Smooth muscle cell (in vitro differentiated cells): ENCODE measurements around the gene PRXL2B. TPM values are rescaled to one million over a fixed set of nuclear protein-coding genes. Genes with fewer than 3 reads are reported as not detected.

ENCODE experiments used
- DNase-seq: peaks from one replicate; lab custom pipeline; 2025; ENCODE audit not compliant: unreplicated experiment; lab: John Stamatoyannopoulos, UW
- H2AFZ ChIP-seq: fragments of 200-600 bp; sonication (generic); 2 replicates; pipeline ENCODE4 v1.6.0; 2016; ENCODE audit warnings: antibody characterized with exemption, low read depth, mild to moderate bottlenecking
- H3F3A ChIP-seq: fragments of 200-600 bp; sonication (generic); 2 replicates; pipeline ENCODE4 v1.6.0; 2017; ENCODE audit warnings: antibody characterized with exemption, low read depth
- H3K27ac ChIP-seq: fragments of 200-600 bp; sonication (generic); 2 replicates; pipeline ENCODE4 v1.5.1; 2016; ENCODE audit warnings: low read depth, mild to moderate bottlenecking
- H3K27me3 ChIP-seq: fragments of 200-600 bp; sonication (generic); 2 replicates; pipeline ENCODE4 v1.6.1; 2016; ENCODE audit warnings: low read depth, mild to moderate bottlenecking
- H3K36me3 ChIP-seq: fragments of 200-600 bp; sonication (generic); 2 replicates; pipeline ENCODE4 v1.5.1; 2016; ENCODE audit warnings: low read depth
- H3K4me1 ChIP-seq: fragments of 200-600 bp; sonication (generic); 2 replicates; pipeline ENCODE4 v1.5.1; 2016; ENCODE audit warnings: low read depth
- H3K4me2 ChIP-seq: fragments of 200-600 bp; sonication (generic); 2 replicates; pipeline ENCODE4 v1.6.0; 2016; ENCODE audit warnings: mild to moderate bottlenecking
- H3K4me3 ChIP-seq: fragments of 200-600 bp; sonication (generic); 2 replicates; pipeline ENCODE4 v1.5.1; 2016; ENCODE audit warnings: mild to moderate bottlenecking
- H3K79me2 ChIP-seq: fragments of 200-600 bp; sonication (generic); 2 replicates; pipeline ENCODE4 v1.6.0; 2016; ENCODE audit warnings: low read depth, mild to moderate bottlenecking
- H3K9ac ChIP-seq: fragments of 200-600 bp; sonication (generic); 2 replicates; pipeline ENCODE4 v1.6.0; 2016; ENCODE audit warnings: low read depth
- H3K9me3 ChIP-seq: fragments of 200-600 bp; sonication (generic); replicated peaks from 2 replicates; pipeline ENCODE4 v1.5.1; 2016; ENCODE audit warnings: low read depth
- H4K20me1 ChIP-seq: fragments of 200-600 bp; sonication (generic); 2 replicates; pipeline ENCODE4 v1.6.0; 2016; ENCODE audit warnings: low read depth
- WGBS: methylation state at CpG from one replicate; pipeline ENCODE4 v1.1.7; 2016; ENCODE audit warnings: low lambda C conversion rate; 5-methylcytosine and 5-hydroxymethylcytosine counted together
- polyA plus RNA-seq: library from polyadenylated mRNA; unstranded; fragments of >200 nt; fragmentation: Nextera tagmentation; extraction: Ambion mirVana; gene quantifications from 2 replicates; pipeline ENCODE4 v1.2.1, GENCODE V29; 2016
- total RNA-seq: library from RNA; depleted of rRNA; stranded (reverse); fragments of >200 nt; gene quantifications from 2 replicates; pipeline ENCODE4 v1.2.3, GENCODE V29; 2014
- TF ChIP-seq, protein P1 (sequence below): fragments of 200-600 bp; sonication (generic); IDR thresholded peaks from 2 replicates; pipeline ENCODE4 v1.5.1; 2017; ENCODE audit warnings: borderline replicate concordance, mild to moderate bottlenecking, antibody characterized with exemption; ENCODE audit not compliant: insufficient read depth, poor library complexity, severe bottlenecking

Gene PRXL2B
- total and polyA plus RNA-seq, 2 experiments from 2014 or later = 18.4 to 27.4 TPM

- WGBS = 90% methylated on average over 19 of the region's 19 CpGs
Observed at GRCh38 chr1:2554621-2555387, 31.8 kb upstream of the PRXL2B start.

GRCh38 chr1:2555634-2556276 is 30.8 kb upstream of the PRXL2B start:
- H3K9ac ChIP-seq = no peak overlapping the region
- DNase-seq = no peak
- no peaks in the 10 kb centered on the region for H3F3A ChIP-seq
- H4K20me1 ChIP-seq = no peaks in the 10 kb centered on the region
- TF ChIP-seq, protein P1, sequence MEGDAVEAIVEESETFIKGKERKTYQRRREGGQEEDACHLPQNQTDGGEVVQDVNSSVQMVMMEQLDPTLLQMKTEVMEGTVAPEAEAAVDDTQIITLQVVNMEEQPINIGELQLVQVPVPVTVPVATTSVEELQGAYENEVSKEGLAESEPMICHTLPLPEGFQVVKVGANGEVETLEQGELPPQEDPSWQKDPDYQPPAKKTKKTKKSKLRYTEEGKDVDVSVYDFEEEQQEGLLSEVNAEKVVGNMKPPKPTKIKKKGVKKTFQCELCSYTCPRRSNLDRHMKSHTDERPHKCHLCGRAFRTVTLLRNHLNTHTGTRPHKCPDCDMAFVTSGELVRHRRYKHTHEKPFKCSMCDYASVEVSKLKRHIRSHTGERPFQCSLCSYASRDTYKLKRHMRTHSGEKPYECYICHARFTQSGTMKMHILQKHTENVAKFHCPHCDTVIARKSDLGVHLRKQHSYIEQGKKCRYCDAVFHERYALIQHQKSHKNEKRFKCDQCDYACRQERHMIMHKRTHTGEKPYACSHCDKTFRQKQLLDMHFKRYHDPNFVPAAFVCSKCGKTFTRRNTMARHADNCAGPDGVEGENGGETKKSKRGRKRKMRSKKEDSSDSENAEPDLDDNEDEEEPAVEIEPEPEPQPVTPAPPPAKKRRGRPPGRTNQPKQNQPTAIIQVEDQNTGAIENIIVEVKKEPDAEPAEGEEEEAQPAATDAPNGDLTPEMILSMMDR = no peak
- no peaks in the 10 kb centered on the region for H3K9me3 ChIP-seq
- H3K27ac ChIP-seq = no peak overlapping the region
- H3K36me3 ChIP-seq = no peaks in the 10 kb centered on the region
- peaks cover 8% of the 10 kb centered on the region for H3K4me1 ChIP-seq
- no peaks in the 10 kb centered on the region for H3K27me3 ChIP-seq
- no peaks in the 10 kb centered on the region for H3K79me2 ChIP-seq
- WGBS = 83% methylated on average over 24 of the region's 26 CpGs
- H3K4me3 ChIP-seq = no peak overlapping the region
- no peak overlapping the region for H3K4me2 ChIP-seq
- H2AFZ ChIP-seq = no peak overlapping the region

More at GRCh38 chr1:2554621-2555387, 31.8 kb upstream of the PRXL2B start:
- H4K20me1 ChIP-seq = no peaks in the 10 kb centered on the region
- no peaks in the 10 kb centered on the region for H3K27me3 ChIP-seq
- H3K4me2 ChIP-seq = no peak overlapping the region
- H3K4me1 ChIP-seq = peaks cover 8% of the 10 kb centered on the region
- no peaks in the 10 kb centered on the region for H3K9me3 ChIP-seq
- no peak overlapping the region for H2AFZ ChIP-seq
- TF ChIP-seq, protein P1 = peak; percentile 12
- H3K79me2 ChIP-seq = no peaks in the 10 kb centered on the region
- H3K36me3 ChIP-seq = no peaks in the 10 kb centered on the region
- no peak for DNase-seq
- no peak overlapping the region for H3K27ac ChIP-seq
- H3F3A ChIP-seq = no peaks in the 10 kb centered on the region
- H3K9ac ChIP-seq = no peak overlapping the region
- no peak overlapping the region for H3K4me3 ChIP-seq

DNA sequence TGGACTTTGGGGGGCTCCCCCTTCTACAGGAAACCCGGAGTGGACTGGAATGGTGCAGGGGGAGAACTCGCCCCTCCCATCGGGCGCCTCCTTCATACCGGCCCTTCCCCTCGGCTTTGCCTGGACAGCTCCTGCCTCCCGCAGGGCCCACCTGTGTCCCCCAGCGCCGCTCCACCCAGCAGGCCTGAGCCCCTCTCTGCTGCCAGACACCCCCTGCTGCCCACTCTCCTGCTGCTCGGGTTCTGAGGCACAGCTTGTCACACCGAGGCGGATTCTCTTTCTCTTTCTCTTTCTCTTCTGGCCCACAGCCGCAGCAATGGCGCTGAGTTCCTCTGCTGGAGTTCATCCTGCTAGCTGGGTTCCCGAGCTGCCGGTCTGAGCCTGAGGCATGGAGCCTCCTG is 30.3 kb upstream of the PRXL2B start, which contains the start of gene TNFRSF14:
TSS of gene TNFRSF14 (plus strand) at position 95 of the 401 bp plus-strand sequence. CDS start at position 389, 294 bp downstream.
- Histone ChIP-seq H3F3A (no peaks in the 10 kb centered on the region), H2AFZ (no peak within 1 kb of the TSS), H3K9ac (no peak within 1 kb of the TSS), H3K36me3 (no peaks in the 10 kb centered on the region), H3K27me3 (no peaks in the 10 kb centered on the region), H4K20me1 (no peaks in the 10 kb centered on the region), H3K4me2 (no peak within 1 kb of the TSS), H3K79me2 (no peaks in the 10 kb centered on the region), H3K4me3 (no peak within 1 kb of the TSS), H3K9me3 (no peaks in the 10 kb centered on the region), H3K27ac (no peak within 1 kb of the TSS), H3K4me1 (peaks cover 8% of the 10 kb centered on the region)
- 72% methylated on average over 10 of the region's 16 CpGs for WGBS
- no peak for DNase-seq
- TF ChIP-seq, protein P1 = no peak
